Endothelial cell of hepatic sinusoid (primary cell): ENCODE measurements around the gene CEP250.
"Not testable (repeated sequence)": the region's sequence is repeated elsewhere in the genome, so short reads cannot be mapped to it uniquely, and the experiment has no call there.

Experiments
- in situ Hi-C: cut with HindIII; loops from 2 replicates; pipeline ENCODE4 v1.10.0; 2017; ENCODE audit warnings: low sequenced_read_pairs

CEP250 gene

GRCh38 chr20:35453647-35454046 lies 1.8 kb upstream of the CEP250 start:
- in situ Hi-C loops, result loop anchor here (5.0 kb wide), 2 partner anchors 44 to 101 kb away; no protein-coding TSS in a partner anchor

- in situ Hi-C loops, result not testable (repeated sequence)
Observed at GRCh38 chr20:35456700-35457099, 1.3 kb downstream of the CEP250 start.

- in situ Hi-C loops, result not testable (repeated sequence)
Observed at GRCh38 chr20:35457539-35457938, 2.1 kb downstream of the CEP250 start.

GRCh38 chr20:35458388-35458787 lies 3.0 kb downstream of the CEP250 start:
- in situ Hi-C loops, result no loop called here

GRCh38 chr20:35461620-35462019 lies 6.2 kb downstream of the CEP250 start:
- in situ Hi-C loops, result no loop called here

- in situ Hi-C loops, result no loop called here
Observed at GRCh38 chr20:35462351-35462750, 7.0 kb downstream of the CEP250 start.

GRCh38 chr20:35463455-35464300 lies 8.3 kb downstream of the CEP250 start:
- in situ Hi-C loops, result no loop called here

- in situ Hi-C loops, result no loop called here
Observed at GRCh38 chr20:35465976-35466375, 10.6 kb downstream of the CEP250 start.

- in situ Hi-C loops, result no loop called here
Observed at GRCh38 chr20:35466856-35467255, 11.5 kb downstream of the CEP250 start.

- in situ Hi-C loops, result no loop called here
Observed at GRCh38 chr20:35467339-35468224, 12.2 kb downstream of the CEP250 start.

- in situ Hi-C loops, result no loop called here
Observed at GRCh38 chr20:35468671-35469334, 13.4 kb downstream of the CEP250 start.

- in situ Hi-C loops, result no loop called here
Observed at GRCh38 chr20:35472209-35472608, 16.8 kb downstream of the CEP250 start.

GRCh38 chr20:35473684-35474083 lies 18.3 kb downstream of the CEP250 start:
- in situ Hi-C loops, result no loop called here

GRCh38 chr20:35474303-35474871 lies 19.0 kb downstream of the CEP250 start:
- in situ Hi-C loops, result no loop called here

- in situ Hi-C loops, result loop anchor here (5.0 kb wide), 1 partner anchor 121 kb away; no protein-coding TSS in a partner anchor
Observed at GRCh38 chr20:35476288-35476687, 20.9 kb downstream of the CEP250 start.

- in situ Hi-C loops, result loop anchor here (5.0 kb wide), 1 partner anchor 118 kb away; no protein-coding TSS in a partner anchor
Observed at GRCh38 chr20:35478804-35479472, 23.5 kb downstream of the CEP250 start.

- in situ Hi-C loops, result loop anchor here (5.0 kb wide), 1 partner anchor 118 kb away; no protein-coding TSS in a partner anchor
Observed at GRCh38 chr20:35479798-35480197, 24.4 kb downstream of the CEP250 start.

GRCh38 chr20:35487479-35487878 lies 32.1 kb downstream of the CEP250 start:
- in situ Hi-C loops, result no loop called here

GRCh38 chr20:35489717-35490116 lies 34.3 kb downstream of the CEP250 start:
- in situ Hi-C loops, result no loop called here

GRCh38 chr20:35490736-35491181 lies 35.4 kb downstream of the CEP250 start:
- in situ Hi-C loops, result no loop called here
